ENCODE results near the gene RAB7A. TPM values are rescaled to one million over a fixed set of nuclear protein-coding genes. Genes with fewer than 3 reads are reported as not detected.
A peak's percentile ranks its signal among the peaks of the same experiment; 100 is the strongest.
"Not testable (repeated sequence)": the region's sequence is repeated elsewhere in the genome, so short reads cannot be mapped to it uniquely, and the experiment has no call there.

RAB7A gene
- total RNA-seq, 3 donors from 2014 or later = 358 to 449 (median 407) TPM

GRCh38 chr3:128760042-128760441, 34.1 kb downstream of the RAB7A start:
- Mint-ChIP-seq H3K4me3 (no peak overlapping the region), H3K36me3 (ENCODE audit: insufficient read depth) (peaks cover 19% of the 10 kb centered on the region), H3K4me1 (ENCODE audit: low read depth) (peaks cover 56% of the 10 kb centered on the region), H3K27me3 (ENCODE audit: low read depth) (no peaks in the 10 kb centered on the region), H3K9me3 (no peaks in the 10 kb centered on the region)
- ATAC-seq = no peak
- DNase-seq = no peak

- Mint-ChIP-seq H3K36me3 (ENCODE audit: insufficient read depth) (peaks cover 21% of the 10 kb centered on the region), H3K4me3 (no peak overlapping the region), H3K27me3 (ENCODE audit: low read depth) (no peaks in the 10 kb centered on the region), H3K9me3 (no peaks in the 10 kb centered on the region), H3K4me1 (ENCODE audit: low read depth) (peaks cover 58% of the 10 kb centered on the region)
- ATAC-seq = no peak
- no peak for DNase-seq
These were observed 34.9 kb downstream of the RAB7A start for GRCh38 chr3:128760881-128761280.

- Mint-ChIP-seq H3K27me3 (ENCODE audit: low read depth) (no peaks in the 10 kb centered on the region), H3K9me3 (no peaks in the 10 kb centered on the region), H3K4me3 (no peak overlapping the region), H3K4me1 (ENCODE audit: low read depth) (peaks cover 63% of the 10 kb centered on the region), H3K36me3 (ENCODE audit: insufficient read depth) (peaks cover 23% of the 10 kb centered on the region)
- ATAC-seq (no peak), DNase-seq (no peak)
These were observed 35.4 kb downstream of the RAB7A start for GRCh38 chr3:128761392-128761791.

- Mint-ChIP-seq H3K27me3 (ENCODE audit: low read depth) (no peaks in the 10 kb centered on the region), H3K4me3 (no peak overlapping the region), H3K9me3 (no peaks in the 10 kb centered on the region), H3K4me1 (ENCODE audit: low read depth) (peaks cover 76% of the 10 kb centered on the region), H3K36me3 (ENCODE audit: insufficient read depth) (peaks cover 23% of the 10 kb centered on the region)
- DNase-seq (no peak), ATAC-seq (peak; percentile 86 to 97)
These were observed 38.0 kb downstream of the RAB7A start for GRCh38 chr3:128763967-128764366.

GRCh38 chr3:128764863-128765262, 38.9 kb downstream of the RAB7A start:
- no peak for ATAC-seq
- H3K36me3 Mint-ChIP-seq (ENCODE audit: insufficient read depth) = peaks cover 20% of the 10 kb centered on the region
- H3K4me3 Mint-ChIP-seq = no peak overlapping the region
- H3K9me3 Mint-ChIP-seq = no peaks in the 10 kb centered on the region
- H3K4me1 Mint-ChIP-seq (ENCODE audit: low read depth) = peaks cover 76% of the 10 kb centered on the region
- no peak for DNase-seq
- no peaks in the 10 kb centered on the region for H3K27me3 Mint-ChIP-seq (ENCODE audit: low read depth)

GRCh38 chr3:128767094-128767750, 41.2 kb downstream of the RAB7A start:
- DNase-seq (no peak), ATAC-seq (no peak)
- Mint-ChIP-seq H3K27me3 (ENCODE audit: low read depth) (no peaks in the 10 kb centered on the region), H3K36me3 (ENCODE audit: insufficient read depth) (peaks cover 24% of the 10 kb centered on the region), H3K9me3 (no peaks in the 10 kb centered on the region), H3K4me1 (ENCODE audit: low read depth) (peaks cover 74% of the 10 kb centered on the region), H3K4me3 (peak overlapping the region; percentile 1)

- ATAC-seq (no peak), DNase-seq (no peak)
- Mint-ChIP-seq H3K9me3 (no peaks in the 10 kb centered on the region), H3K4me3 (no peak overlapping the region), H3K36me3 (ENCODE audit: insufficient read depth) (peaks cover 30% of the 10 kb centered on the region), H3K27me3 (ENCODE audit: low read depth) (no peaks in the 10 kb centered on the region), H3K4me1 (ENCODE audit: low read depth) (peaks cover 76% of the 10 kb centered on the region)
These were observed 42.5 kb downstream of the RAB7A start for GRCh38 chr3:128768471-128768870.

- ATAC-seq (no peak), DNase-seq (no peak)
- Mint-ChIP-seq H3K4me3 (no peak overlapping the region), H3K9me3 (no peaks in the 10 kb centered on the region), H3K4me1 (ENCODE audit: low read depth) (peaks cover 74% of the 10 kb centered on the region), H3K27me3 (ENCODE audit: low read depth) (no peaks in the 10 kb centered on the region), H3K36me3 (ENCODE audit: insufficient read depth) (peaks cover 20% of the 10 kb centered on the region)
These were observed 44.4 kb downstream of the RAB7A start for GRCh38 chr3:128770387-128770786.

GRCh38 chr3:128773189-128773588, 47.2 kb downstream of the RAB7A start:
- DNase-seq; H3K9me3 Mint-ChIP-seq; H3K4me3 Mint-ChIP-seq; H3K27me3 Mint-ChIP-seq (ENCODE audit: low read depth); ATAC-seq: not testable (repeated sequence)
- peaks cover 78% of the 10 kb centered on the region for H3K4me1 Mint-ChIP-seq (ENCODE audit: low read depth)
- H3K36me3 Mint-ChIP-seq (ENCODE audit: insufficient read depth) = peaks cover 18% of the 10 kb centered on the region

GRCh38 chr3:128773592-128773991, 47.6 kb downstream of the RAB7A start:
- not testable (repeated sequence) for H3K4me3 Mint-ChIP-seq; DNase-seq; H3K27me3 Mint-ChIP-seq (ENCODE audit: low read depth); H3K9me3 Mint-ChIP-seq; ATAC-seq
- Mint-ChIP-seq H3K36me3 (ENCODE audit: insufficient read depth) (peaks cover 17% of the 10 kb centered on the region), H3K4me1 (ENCODE audit: low read depth) (peaks cover 78% of the 10 kb centered on the region)

- DNase-seq = no peak
- Mint-ChIP-seq H3K4me3 (no peak overlapping the region), H3K4me1 (ENCODE audit: low read depth) (peaks cover 79% of the 10 kb centered on the region), H3K36me3 (ENCODE audit: insufficient read depth) (peaks cover 17% of the 10 kb centered on the region), H3K27me3 (ENCODE audit: low read depth) (no peaks in the 10 kb centered on the region), H3K9me3 (no peaks in the 10 kb centered on the region)
- ATAC-seq = no peak
These were observed 49.3 kb downstream of the RAB7A start for GRCh38 chr3:128775241-128775640.

GRCh38 chr3:128775906-128776542, 50.0 kb downstream of the RAB7A start:
- Mint-ChIP-seq H3K4me1 (ENCODE audit: low read depth) (peaks cover 79% of the 10 kb centered on the region), H3K27me3 (ENCODE audit: low read depth) (no peaks in the 10 kb centered on the region), H3K4me3 (no peak overlapping the region), H3K9me3 (no peaks in the 10 kb centered on the region), H3K36me3 (ENCODE audit: insufficient read depth) (peaks cover 18% of the 10 kb centered on the region)
- DNase-seq = no peak
- no peak for ATAC-seq

GRCh38 chr3:128780101-128780837, 54.3 kb downstream of the RAB7A start:
- no peak for ATAC-seq
- H3K4me1 Mint-ChIP-seq (ENCODE audit: low read depth) = peaks cover 87% of the 10 kb centered on the region
- H3K36me3 Mint-ChIP-seq (ENCODE audit: insufficient read depth) = peaks cover 6% of the 10 kb centered on the region
- no peak for DNase-seq
- H3K9me3 Mint-ChIP-seq = no peaks in the 10 kb centered on the region
- H3K4me3 Mint-ChIP-seq = no peak overlapping the region
- H3K27me3 Mint-ChIP-seq (ENCODE audit: low read depth) = no peaks in the 10 kb centered on the region

GRCh38 chr3:128781164-128781563, 55.2 kb downstream of the RAB7A start:
- Mint-ChIP-seq H3K36me3 (ENCODE audit: insufficient read depth) (peaks cover 2% of the 10 kb centered on the region), H3K4me1 (ENCODE audit: low read depth) (peaks cover 83% of the 10 kb centered on the region), H3K27me3 (ENCODE audit: low read depth) (no peaks in the 10 kb centered on the region), H3K4me3 (no peak overlapping the region), H3K9me3 (no peaks in the 10 kb centered on the region)
- no peak for DNase-seq
- ATAC-seq = no peak
